Measurements from ENCODE around the gene GPR18. TPM values are rescaled to one million over a fixed set of nuclear protein-coding genes. Genes with fewer than 3 reads are reported as not detected.

GPR18 gene
- total and polyA plus RNA-seq, 9 of the 15 experiments (the other 6 are each of a cell fraction or from before 2014, with no cell fraction given), result 0.75 TPM; not detected in 8

DNA sequence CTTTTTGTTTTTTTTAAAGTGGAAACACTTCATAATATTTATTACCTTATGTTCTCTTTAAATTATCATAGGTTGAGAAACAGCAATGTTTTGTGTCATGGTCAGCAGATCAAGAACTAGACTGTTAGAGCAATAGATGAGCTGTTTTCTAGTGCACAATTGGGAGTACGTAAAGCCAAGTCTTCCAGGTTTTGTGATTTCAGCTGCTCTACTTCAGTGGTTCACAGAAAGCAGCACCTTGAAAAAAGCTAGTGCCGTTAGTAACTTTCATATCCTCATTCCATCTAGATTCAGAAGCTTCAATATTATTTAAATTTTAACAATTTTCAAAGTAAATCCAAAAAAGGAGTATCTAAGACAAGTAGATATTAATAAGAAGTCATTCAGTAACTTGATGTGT lies 1.9 kb downstream of the GPR18 start:
- Histone ChIP-seq H3K4me3 (no peak overlapping the region), H3K27ac (ENCODE audit: extremely low read depth, low read depth, low read length) (no peak overlapping the region), H3K36me3 (ENCODE audit: control insufficient read depth, insufficient read depth, low read length) (peaks cover 44% of the 10 kb centered on the region; the same call in 2 of the 3 replicates), H3K9me1 (ENCODE audit: control insufficient read depth, insufficient read depth, low read length) (no peaks in the 10 kb centered on the region), H4K20me1 (replicated peaks; ENCODE audit: control insufficient read depth, insufficient read depth, low read length) (no peaks in the 10 kb centered on the region), H3K4me2 (ENCODE audit: insufficient read depth, low read length) (no peak overlapping the region), H3K4me1 (replicated peaks in 1 of 2; ENCODE audit: control insufficient read depth in 2 of 2, insufficient read depth in 2 of 2, low read length in 2 of 2) (no peaks in the 10 kb centered on the region), H3K9me3 (replicated peaks; ENCODE audit: control insufficient read depth, insufficient read depth, low read depth, low read length) (no peaks in the 10 kb centered on the region), H3K79me2 (ENCODE audit: control insufficient read depth, insufficient read depth, low read length) (no peaks in the 10 kb centered on the region), H3K27me3 (ENCODE audit: control insufficient read depth in 2 of 2, insufficient read depth in 2 of 2, low read length in 2 of 2) (no peaks in the 10 kb centered on the region), H3K9ac (ENCODE audit: insufficient read depth in 1 of 2, low read depth in 2 of 2, low read length in 2 of 2) (no peak overlapping the region), H2AFZ (ENCODE audit: low read depth, low read length) (no peak overlapping the region)
- no peak for ATAC-seq
- TF ChIP-seq MED1 (CRISPR knock-in tag; IDR thresholded peaks at IDR 0.05; ENCODE audit: borderline replicate concordance), result no peak
- TF ChIP-seq, protein P1, sequence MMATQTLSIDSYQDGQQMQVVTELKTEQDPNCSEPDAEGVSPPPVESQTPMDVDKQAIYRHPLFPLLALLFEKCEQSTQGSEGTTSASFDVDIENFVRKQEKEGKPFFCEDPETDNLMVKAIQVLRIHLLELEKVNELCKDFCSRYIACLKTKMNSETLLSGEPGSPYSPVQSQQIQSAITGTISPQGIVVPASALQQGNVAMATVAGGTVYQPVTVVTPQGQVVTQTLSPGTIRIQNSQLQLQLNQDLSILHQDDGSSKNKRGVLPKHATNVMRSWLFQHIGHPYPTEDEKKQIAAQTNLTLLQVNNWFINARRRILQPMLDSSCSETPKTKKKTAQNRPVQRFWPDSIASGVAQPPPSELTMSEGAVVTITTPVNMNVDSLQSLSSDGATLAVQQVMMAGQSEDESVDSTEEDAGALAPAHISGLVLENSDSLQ (IDR thresholded peaks at IDR 0.05), result no peak
- TF ChIP-seq, protein P2, sequence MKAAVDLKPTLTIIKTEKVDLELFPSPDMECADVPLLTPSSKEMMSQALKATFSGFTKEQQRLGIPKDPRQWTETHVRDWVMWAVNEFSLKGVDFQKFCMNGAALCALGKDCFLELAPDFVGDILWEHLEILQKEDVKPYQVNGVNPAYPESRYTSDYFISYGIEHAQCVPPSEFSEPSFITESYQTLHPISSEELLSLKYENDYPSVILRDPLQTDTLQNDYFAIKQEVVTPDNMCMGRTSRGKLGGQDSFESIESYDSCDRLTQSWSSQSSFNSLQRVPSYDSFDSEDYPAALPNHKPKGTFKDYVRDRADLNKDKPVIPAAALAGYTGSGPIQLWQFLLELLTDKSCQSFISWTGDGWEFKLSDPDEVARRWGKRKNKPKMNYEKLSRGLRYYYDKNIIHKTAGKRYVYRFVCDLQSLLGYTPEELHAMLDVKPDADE (conservative IDR thresholded peaks at IDR 0.05; ENCODE audit: control insufficient read depth, low read depth, low read length), result no peak
- no peak for TF ChIP-seq SMARCA4 (IDR thresholded peaks at IDR 0.05)
- intact Hi-C loops (cut with micrococcal nuclease), result no loop called here
- ChIA-PET POLR2A (interaction anchor here (0.8 to 1.9 kb wide), 2 partner anchors 8 to 10 kb away, joined by 3 to 5 read pairs; no protein-coding TSS in a partner anchor), CTCF (ENCODE audit: low intra/inter-chr PET ratio) (no interaction called here)
- no TSS peak for BruUV-seq (replicated peaks)
- 83% methylated on average over 2 of the region's 2 CpGs for WGBS (ENCODE audit: insufficient coverage, low coverage, missing lambda C conversion rate)
- DNase-seq (ENCODE audit: extremely low read depth in 1 of 4, low spot score in 3 of 4), result no peak
- FAIRE-seq, result no peak
- in situ Hi-C loops (cut with MboI), result no loop called here
